HG02571 (cell line): ENCODE data around the gene LYRM9.
"Not testable (repeated sequence)": the region's sequence is repeated elsewhere in the genome, so short reads cannot be mapped to it uniquely, and the experiment has no call there.

Experiments used
- ATAC-seq: cut with Tn5 transposase; IDR thresholded peaks from one replicate; pipeline ENCODE4 v1.9.1; 2021; ENCODE audit warnings: mild to moderate bottlenecking, moderate library complexity; ENCODE audit not compliant: unreplicated experiment

Gene LYRM9

GRCh38 chr17:27878776-27879562, 14.2 kb downstream of the LYRM9 start:
- no peak for ATAC-seq

DNA sequence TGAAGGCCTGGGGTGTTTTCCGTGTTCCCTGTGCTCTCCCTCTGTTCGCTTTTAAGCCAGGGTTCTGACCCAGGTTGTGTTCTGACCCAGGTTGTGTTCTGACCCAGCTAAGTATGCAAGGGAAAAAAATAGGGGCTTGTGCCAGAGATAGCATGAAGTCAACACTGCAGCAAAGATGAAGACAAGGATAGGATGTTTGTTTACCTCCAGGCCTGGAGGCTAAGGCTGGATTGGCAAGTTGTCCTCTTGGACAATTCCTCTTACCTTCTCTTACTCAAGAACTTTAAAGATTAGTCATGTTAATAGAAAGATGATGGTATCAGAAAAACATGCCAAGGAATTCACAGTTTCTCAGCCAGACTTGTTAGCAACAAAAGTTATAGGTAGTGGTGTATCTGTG, 19.4 kb downstream of the LYRM9 start:
- ATAC-seq = no peak

- ATAC-seq = no peak
These were observed 20.0 kb downstream of the LYRM9 start for GRCh38 chr17:27873211-27873610.

GRCh38 chr17:27872776-27873175, 20.4 kb downstream of the LYRM9 start:
- ATAC-seq = no peak

DNA sequence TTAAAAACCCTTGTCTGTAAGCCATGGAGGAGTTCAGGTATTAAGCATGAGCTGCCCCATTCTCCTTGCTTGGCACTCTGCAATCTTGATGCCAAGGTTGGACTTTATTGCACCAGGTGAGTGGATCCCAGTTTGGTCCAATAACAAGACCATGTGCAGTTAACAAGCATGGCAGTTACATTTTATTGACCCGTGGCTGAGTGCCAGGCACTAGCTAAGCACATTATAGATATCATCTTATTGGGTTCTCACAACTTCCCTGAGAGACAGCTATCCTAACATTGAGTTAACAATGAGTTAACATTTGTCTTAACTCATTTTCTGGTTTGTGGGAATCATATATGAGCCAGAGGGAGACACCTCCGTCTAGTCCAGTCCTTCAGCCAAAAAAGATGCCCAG, 21.8 kb downstream of the LYRM9 start:
- no peak for ATAC-seq

GRCh38 chr17:27870345-27870744, 22.8 kb downstream of the LYRM9 start:
- no peak for ATAC-seq

GRCh38 chr17:27868565-27868964, 24.6 kb downstream of the LYRM9 start:
- no peak for ATAC-seq

- ATAC-seq = no peak
These were observed 30.3 kb downstream of the LYRM9 start for GRCh38 chr17:27862840-27863239.

DNA sequence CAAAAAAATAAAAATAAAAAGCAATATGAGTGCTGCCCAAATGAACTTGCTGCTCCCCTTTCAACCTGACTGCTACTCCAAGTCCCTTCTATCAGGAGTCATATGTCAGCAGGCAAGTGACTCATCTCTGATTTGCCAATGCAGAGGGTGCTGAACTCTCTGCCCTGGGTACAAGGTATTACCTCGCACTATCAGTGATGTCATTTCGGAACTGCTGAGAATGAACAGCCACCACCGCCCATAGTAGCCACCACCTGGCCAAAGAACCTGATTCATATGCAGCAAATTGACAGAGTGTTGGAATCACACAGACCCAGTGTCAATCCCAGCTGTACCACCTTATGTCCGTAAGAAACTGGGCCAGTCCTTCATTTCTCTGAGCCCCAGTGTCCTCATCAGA, 31.2 kb downstream of the LYRM9 start:
- no peak for ATAC-seq

- no peak for ATAC-seq
These were observed 32.0 kb downstream of the LYRM9 start for GRCh38 chr17:27860971-27861664.

DNA sequence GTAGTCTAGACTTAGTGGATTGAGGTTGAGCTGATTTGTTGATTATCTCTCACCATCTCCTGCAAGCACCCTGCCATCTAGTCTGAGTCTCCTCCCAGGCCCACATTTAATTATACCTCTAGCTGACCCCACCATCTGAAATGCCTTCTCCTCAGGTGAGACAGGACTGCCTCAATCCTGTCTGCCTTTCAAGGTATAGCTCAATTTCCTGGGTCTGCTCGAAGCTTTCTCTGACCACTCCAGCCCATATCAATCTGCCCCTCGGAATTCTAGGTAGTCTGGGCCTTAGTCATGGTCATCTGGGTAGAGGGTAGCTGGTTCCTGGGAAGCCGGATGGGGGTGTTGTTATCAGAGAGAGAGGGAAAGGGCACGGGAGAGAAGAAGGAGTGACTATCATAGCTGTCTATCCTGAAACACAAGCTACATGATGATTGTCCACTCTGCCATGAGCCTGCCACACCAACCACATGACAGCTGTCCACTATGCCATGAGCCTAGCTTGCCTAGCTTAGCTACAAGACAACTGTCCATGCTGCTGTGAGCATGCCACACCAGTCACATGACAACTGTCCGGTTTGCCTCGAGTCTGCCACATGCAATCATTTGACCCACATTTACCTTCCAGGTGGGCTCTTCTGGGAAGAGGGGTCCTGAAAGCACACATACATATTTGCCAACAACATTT, 34.4 kb downstream of the LYRM9 start:
- no peak for ATAC-seq

DNA sequence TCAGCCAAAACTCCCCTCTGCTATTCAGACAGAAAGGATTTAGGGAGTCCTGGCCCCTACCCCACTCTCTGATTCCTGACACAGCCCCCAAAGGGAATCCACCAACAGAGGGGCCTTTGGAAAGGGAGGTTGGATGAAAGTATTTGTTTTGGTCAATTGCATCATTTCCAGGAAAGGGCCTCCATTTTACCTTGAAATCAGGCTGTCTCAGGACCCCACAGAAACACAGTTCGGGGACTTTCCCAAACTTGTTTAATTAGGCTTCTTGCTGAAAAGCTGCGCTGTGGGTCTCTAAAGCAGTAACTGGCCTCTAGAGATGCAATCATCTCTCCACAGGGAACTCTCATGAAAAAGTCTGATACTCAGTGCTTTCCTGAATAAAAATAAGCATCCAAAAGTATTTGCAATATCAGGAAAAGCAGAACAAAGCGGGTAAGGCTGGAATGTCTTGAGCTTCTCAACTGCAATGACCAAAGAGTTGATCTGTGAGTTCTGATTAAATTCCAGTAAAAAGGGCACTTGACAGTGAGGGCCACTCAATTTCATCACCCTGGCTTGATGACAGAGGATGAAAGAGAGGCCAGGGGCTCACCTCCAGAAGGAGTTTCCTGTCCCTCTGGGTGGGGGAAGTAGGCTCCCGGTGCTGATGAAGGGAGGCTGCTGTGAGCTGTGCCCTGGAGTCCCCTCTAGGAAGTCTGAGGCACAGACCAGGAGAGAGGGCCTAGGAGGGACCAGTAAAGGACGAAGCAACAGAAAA, 36.3 kb downstream of the LYRM9 start:
- no peak for ATAC-seq

DNA sequence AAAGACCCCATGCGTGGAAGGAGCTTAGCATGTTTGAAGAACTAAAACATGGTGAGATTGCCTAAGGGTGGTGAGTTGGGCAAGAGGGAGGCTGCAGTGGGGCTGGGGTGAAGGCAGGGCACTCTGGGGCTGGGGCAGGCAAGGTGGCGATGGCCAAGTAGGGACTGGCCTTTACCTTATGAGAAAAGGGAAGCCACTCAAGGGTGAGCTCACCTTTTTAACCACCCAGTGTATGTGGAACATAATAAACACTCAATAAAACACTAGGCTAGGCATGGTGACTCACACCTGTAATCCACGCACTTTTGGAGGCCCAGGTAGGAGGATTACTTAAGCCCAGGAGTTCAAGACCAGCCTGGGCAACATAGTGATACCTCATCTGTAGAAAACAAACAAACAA, 37.7 kb downstream of the LYRM9 start:
- ATAC-seq = no peak

DNA sequence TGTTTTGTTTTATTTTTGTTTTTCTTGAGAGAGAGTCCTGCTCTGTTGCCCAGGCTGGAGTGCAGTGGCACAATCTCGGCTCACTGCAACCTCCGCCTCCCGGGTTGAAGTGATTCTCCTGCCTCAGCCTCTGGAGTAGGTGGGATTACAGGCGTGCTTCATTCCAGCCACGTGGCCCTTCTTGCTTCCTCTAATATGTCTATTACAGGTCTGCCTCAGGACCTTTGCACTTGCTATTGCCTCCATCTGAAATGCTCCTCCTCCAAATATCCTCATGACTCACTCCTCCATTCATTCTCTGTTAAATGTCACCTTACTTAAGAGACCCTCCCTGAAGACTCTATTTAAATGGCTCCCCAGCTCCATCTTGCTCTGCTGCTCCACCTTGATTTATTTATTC, 39.0 kb downstream of the LYRM9 start:
- no peak for ATAC-seq

DNA sequence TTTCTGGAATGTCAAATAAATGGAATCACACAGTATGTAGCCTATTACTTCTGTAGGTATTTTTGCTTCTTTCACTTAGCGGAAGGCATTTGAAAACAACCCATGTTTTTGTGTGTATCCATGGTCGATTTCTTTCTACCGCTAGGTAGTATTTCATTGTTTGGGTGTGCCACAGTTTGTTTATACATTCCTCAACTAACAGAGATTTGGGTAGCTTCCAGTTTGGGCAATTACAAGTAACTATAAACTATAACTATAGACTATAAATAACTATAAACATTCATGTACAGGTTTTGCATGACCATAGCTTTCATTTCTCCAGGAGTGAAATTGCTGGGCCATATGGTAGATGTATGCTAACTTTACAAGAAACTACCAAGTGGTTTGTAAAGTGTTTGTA, 40.1 kb downstream of the LYRM9 start:
- no peak for ATAC-seq

- no peak for ATAC-seq
These were observed 43.5 kb downstream of the LYRM9 start for GRCh38 chr17:27849474-27850185.

DNA sequence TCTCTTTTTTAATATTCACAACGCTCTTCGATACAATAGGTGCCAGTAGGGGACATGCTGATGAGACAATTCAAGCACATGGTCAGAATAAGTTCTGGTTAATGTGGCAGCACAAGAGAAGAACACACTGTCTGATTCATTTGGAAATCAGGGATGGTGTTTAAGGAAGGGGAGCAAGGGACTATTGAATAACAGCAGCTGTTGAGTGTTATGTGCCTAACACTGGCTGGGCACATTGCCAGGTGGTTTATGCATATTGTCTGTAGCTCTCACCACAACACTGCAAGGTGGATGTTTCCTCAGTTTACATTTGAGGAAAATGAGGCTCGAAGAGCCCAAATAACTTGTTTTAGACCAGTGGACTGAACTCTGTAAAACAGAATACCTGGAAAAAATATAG, 44.2 kb downstream of the LYRM9 start:
- ATAC-seq = no peak

- ATAC-seq = not testable (repeated sequence)
These were observed 46.3 kb downstream of the LYRM9 start for GRCh38 chr17:27846808-27847307.

GRCh38 chr17:27846042-27846655, 47.0 kb downstream of the LYRM9 start:
- no peak for ATAC-seq
